NCI-H446 treated with DMSO at 0.1 percent for 48 hours (cell line): ENCODE measurements around the gene ARL17B.
"Not testable (repeated sequence)": the region's sequence is repeated elsewhere in the genome, so short reads cannot be mapped to it uniquely, and the experiment has no call there.

ENCODE experiments used
- DNase-seq: peaks from one replicate; lab custom pipeline; 2025; lab: John Stamatoyannopoulos, UW

ARL17B gene

GRCh38 chr17:46290906-46291546 lies 70.5 kb downstream of the ARL17B start:
- not testable (repeated sequence) for DNase-seq

- DNase-seq, result not testable (repeated sequence)
Observed at GRCh38 chr17:46287587-46287986, 74.0 kb downstream of the ARL17B start.

GRCh38 chr17:46286764-46287221 lies 74.8 kb downstream of the ARL17B start:
- peak; percentile 37 for DNase-seq

DNA sequence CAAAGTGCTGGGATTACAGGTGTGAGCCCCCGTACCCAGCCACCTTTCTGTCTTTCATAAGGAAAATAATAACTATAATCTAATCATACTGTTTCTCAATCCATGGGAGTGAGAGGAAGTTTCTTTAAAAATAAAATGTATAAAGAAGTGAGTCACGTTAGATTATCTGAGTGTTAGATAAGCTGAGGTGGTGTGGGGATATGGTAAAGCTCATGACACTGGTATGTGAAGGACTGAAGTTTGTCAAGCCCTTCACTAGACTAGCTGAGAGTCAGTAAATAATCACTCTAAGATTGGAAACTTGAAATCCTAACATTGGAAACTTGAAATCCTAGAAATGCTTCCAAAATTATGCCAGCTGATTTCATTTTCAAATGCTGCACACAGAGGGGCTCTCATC lies 76.1 kb downstream of the ARL17B start:
- not testable (repeated sequence) for DNase-seq

DNA sequence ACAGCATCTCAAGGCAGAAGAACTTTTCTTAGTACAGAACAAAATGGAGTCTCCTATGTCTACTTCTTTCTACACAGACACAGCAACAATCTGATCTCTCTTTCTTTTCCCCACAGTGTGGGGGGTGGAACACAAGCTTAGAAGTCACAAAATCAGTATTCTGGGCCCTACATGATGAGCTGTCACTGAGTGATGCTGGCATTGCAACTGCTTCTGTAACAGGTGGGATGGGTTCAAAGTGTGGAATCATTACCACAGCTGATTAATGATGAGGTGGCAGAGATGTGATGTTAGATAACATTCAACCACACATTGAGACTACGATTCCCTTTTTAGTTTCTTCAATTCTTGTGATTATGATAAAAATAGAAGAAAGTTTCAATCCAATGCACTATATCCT lies 77.1 kb downstream of the ARL17B start:
- DNase-seq, result not testable (repeated sequence)

DNA sequence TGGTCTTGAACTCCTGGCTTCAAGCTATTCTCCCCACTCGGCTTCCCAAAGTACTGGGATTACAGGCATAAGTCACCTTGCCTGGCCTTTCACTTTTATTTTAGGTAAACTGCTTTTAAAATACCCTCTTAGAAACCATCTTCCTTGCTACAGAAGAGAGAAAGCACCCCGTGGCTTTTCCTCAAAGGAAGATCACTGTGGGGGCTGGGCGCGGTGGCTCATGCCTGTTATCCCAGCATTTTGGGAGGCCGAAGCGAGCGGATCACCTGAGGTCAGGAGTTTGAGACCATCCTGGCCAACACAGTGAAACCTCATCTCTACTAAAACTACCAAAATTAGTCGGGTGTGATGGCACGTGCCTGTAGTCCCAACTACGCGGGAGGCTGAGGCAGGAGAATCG lies 78.9 kb downstream of the ARL17B start:
- DNase-seq, result not testable (repeated sequence)

GRCh38 chr17:46281336-46281735 lies 80.2 kb downstream of the ARL17B start:
- not testable (repeated sequence) for DNase-seq

- DNase-seq, result peak; percentile 49
Observed at GRCh38 chr17:46276728-46277479, 84.7 kb downstream of the ARL17B start.

DNA sequence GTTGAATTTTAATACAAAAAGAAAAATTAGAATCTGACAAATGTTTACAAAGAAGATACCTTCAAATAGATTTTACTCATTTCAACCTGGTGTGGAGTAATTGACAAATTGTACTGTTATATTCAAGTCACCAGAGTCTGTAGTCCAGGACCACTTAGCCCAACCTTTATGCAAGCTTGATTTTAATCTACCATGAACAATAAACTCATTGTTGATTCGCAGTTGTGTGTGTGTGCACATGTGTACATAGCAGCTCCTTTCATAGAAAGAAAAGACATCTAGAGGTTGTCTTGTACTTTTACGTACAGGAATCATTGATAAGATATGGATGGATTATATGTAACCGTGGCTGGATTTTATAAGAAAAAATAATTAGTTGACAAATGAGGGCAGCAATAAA lies 87.3 kb downstream of the ARL17B start:
- DNase-seq, result no peak

DNA sequence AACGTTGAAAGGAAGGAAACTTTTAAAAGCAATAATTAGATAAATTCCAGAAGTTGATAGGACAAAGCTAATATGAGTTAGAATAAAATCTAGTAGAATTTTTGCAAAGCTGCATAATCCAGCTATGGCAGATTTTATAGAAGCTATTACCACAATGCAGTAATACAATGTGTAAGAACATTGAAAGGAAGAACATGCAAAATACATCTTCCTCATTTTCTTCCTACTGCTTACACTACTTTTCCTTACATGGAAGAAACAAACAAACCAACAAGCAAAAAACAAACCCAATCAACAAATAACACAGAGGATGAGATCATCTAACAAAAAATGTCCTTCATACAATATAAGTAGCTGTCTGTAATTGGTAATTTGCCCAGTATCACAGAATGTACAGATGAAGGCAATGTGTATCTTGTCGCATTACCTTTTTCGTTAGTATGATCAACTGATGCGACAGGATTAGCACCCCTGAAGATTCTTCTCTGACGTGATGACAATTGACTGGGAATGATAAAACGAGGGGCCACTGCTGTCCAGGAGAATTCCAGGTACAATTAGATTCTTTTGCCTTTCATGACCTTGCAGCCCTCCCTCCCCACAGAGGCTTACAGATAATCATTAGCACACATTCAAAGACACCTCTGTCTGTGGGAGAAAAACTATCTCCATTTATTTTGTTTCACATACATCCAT lies 87.9 kb downstream of the ARL17B start:
- no peak for DNase-seq

DNA sequence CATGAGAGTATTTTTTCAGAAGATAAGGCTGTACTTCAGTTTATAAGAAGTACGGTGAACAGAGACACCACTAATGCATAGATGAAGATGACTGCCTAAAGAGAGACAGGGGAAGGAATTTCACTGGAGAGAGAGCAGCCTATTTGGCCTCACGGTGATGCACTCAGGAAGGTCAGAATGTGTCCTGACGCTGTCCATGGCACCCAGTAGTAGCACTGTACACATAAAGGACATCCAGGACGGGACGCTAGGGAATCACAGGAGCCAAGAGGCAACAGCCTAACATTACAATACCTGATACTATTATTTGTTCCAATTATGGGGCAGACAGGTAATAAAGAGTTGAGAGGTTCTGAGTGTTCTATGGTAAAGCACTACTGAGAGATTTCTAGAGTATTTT lies 91.5 kb downstream of the ARL17B start:
- DNase-seq, result no peak

DNA sequence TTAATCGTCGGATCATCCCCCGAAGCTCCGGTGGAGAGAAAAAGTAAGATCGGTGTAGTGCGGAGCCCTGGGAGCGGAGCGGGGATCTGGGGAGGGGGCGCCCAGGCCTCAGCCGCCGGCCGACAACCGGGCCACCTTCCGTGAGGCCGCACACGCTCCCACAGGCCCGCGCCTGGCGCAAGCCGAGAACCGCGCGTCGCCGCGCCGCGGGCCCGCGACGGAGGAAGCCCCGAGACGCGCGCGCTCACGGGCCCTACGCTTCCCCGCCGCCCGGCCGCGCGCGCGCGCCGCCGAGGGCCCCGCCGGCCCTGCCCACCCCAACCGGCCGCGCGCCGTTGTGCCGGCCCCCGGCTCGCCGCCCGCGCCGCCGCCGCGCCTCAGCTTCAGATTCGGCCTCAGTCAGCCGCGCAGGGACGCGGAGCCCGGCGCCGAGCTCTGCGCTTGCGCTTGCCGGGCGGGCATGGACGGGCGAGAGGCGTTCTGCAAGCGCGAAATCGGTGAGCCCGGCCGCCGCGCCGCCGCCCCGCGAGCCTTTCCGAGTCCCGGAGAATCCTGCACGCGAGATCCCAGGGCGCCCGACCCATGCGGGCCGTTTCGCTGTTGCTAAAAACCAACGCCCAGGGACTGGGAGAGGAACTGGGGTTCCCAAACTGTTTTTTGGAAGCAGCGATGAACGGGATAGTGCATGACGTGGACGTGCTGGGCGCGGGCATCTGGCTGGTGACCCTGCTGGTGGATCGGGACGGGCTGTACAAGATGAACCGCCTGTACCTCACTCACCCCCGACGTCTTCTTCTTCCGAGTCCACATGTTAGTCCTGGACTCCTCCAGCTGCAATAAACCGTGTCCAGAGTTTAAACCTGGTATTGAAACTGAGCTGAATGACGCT lies 94.7 kb downstream of the ARL17B start:
- DNase-seq, result peak; percentile 49

- DNase-seq, result not testable (repeated sequence)
Observed at GRCh38 chr17:46266063-46266655, 95.4 kb downstream of the ARL17B start.

GRCh38 chr17:46264456-46265198 lies 96.9 kb downstream of the ARL17B start:
- DNase-seq, result no peak

DNA sequence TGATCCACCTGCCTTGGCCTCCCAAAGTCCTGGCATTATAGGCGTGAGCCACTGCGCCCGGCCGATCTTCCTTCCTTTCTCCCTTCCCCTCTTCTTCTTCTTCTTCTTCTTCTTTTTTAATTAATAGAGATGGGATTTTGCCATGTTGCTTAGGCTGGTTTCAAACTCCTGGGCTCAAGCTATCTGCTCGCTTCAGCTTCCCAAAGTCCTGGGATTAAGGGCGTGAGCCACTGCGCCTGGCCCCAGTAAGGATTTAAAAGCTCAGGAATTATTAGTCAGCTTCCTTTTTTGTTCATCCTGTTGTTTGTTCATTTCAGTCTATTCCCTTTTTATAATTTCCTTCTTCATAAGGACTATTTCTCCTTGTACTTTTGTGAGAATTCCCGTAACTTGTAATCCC lies 99.3 kb downstream of the ARL17B start:
- DNase-seq, result no peak

GRCh38 chr17:46259845-46260661 lies 101.5 kb downstream of the ARL17B start:
- not testable (repeated sequence) for DNase-seq

DNA sequence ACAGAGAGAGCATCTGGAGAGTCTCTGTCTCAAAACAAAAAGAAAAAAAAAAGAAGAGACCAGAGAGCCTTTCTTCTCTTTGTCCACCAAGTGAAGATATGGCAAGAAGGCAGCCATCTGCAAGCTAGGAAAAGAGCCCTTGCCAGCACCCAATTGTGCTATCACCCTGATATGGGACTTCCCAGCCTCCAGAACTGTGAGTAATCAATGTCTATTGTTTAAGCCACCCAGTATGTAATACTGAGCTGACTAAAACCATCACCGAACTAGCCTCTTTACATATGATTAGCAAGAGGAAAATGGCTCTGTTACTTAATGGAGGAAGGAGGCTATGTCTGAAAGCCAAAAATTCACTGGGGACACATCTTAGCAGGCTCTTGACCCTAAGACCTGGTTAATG lies 105.2 kb downstream of the ARL17B start:
- DNase-seq, result not testable (repeated sequence)

GRCh38 chr17:46254215-46254614 lies 107.4 kb downstream of the ARL17B start:
- not testable (repeated sequence) for DNase-seq

GRCh38 chr17:46253722-46254121 lies 107.8 kb downstream of the ARL17B start:
- not testable (repeated sequence) for DNase-seq

- DNase-seq, result not testable (repeated sequence)
Observed at GRCh38 chr17:46252804-46253203, 108.8 kb downstream of the ARL17B start.
